GM21786 (cell line): Measurements from ENCODE around the gene PYM1.
"Not testable (repeated sequence)": the region's sequence is repeated elsewhere in the genome, so short reads cannot be mapped to it uniquely, and the experiment has no call there.

Source experiments
- ATAC-seq: cut with Tn5 transposase; IDR thresholded peaks from one replicate; pipeline ENCODE4 v1.9.1; 2021; ENCODE audit not compliant: unreplicated experiment

The PYM1 gene

DNA sequence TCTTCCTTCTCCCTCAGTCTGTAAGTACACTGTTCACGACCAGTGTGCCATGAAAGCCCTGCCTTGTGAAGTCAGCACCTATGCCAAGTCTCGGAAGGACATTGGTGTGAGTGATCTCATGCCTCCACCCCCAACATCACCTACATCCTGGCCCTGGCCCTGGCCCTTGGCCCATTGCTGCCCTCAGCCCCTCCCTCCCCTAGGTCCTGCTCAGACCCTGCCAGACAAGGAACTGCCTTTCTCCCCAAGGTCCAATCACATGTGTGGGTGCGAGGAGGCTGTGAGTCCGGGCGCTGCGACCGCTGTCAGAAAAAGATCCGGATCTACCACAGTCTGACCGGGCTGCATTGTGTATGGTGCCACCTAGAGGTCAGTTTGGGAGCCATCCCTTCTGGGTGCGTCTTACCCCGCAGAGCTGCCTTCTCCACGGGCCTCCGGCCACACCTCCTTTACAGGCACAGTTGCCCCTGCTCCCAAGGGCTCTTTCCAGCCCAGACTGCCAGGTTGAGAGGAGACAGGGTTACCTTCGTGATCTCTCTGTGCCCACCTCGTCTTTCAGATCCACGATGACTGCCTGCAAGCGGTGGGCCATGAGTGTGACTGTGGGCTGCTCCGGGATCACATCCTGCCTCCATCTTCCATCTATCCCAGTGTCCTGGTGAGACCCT is 12.5 kb upstream of the PYM1 start:
- peak; percentile 93 for ATAC-seq

DNA sequence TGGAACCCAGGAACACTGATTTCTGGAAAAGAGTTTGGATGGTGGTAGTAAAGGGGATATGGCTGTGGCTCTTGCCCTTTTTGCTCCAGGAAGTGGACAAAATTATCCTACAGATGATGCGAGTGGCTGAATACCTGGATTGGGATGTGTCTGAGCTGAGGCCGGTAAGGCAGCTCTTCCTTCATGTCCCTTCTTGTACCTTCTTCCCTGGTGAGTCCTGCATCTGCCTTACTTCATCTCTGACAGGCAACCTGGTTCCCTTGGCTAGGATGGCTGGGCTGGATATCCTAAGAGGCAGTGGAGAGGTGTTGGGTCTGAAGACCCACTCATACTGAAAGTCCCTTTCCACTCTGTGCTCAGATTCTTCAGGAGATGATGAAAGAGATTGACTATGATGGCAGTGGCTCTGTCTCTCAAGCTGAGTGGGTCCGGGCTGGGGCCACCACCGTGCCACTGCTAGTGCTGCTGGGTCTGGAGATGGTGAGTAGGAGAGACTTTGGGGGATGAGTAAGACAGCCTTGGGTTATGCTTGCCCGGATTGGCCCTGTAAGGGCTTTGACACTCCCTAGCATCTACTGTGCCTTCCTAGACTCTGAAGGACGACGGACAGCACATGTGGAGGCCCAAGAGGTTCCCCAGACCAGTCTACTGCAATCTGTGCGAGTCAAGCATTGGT is 11.3 kb upstream of the PYM1 start:
- ATAC-seq: no peak

DNA sequence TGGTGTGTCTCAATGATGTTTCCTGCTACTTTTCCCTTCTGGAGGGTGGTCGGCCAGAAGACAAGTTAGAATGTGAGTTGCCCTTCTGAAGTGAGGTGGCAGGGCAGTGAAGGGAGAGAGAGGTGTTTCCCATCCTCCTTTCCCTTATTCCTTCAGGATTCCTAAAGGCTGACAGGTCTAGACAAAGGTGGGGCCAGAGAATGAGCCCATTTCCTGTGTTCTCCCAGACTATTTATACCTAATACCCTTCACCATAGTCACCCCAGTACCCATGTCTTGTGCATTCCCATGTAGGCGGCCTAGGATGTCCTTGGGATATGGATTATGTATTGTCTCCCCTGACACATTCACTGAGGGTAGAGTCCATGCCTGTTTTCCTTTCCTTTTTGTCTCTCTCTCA is 10.3 kb upstream of the PYM1 start:
- ATAC-seq: no peak

DNA sequence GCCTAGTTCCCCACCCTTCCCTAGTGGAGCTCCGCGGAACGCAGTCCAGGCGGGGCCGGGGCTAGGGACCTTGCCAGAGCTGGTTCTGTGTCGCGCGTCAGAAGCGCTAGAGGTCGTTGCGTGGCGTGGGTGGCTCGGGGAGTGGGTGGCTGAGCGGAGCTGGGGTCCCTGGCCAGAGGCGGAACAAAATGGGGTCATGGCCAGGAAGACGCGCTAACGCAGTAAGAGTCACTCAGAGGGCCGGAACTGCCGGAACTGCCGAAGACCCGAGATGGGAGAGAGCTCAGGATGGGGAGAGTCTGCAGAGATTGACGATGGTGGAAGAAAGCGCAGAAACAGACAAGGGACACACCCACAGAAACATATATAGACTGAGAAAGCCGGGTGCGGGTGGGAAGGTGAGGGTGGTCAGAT is 8.1 kb upstream of the PYM1 start:
- no peak for ATAC-seq

DNA sequence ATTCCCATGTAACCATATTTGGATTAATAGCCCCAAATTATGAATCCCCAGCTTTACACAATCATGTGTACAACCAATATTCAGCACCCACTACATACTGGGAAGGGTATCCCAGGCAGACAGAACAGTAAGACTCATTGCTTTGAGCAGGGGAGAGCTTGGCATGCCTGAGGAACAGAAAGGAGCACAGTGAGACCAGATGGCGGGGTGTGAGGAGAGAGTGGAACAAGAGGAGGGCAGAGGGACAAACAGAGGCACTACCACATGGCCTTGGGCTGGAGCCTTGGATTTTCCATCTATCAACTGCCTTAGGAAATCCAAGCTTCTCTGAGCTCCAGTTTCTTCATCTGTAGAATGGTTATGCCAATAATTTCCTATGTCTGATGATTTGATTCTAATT is 7.1 kb upstream of the PYM1 start:
- no peak for ATAC-seq

DNA sequence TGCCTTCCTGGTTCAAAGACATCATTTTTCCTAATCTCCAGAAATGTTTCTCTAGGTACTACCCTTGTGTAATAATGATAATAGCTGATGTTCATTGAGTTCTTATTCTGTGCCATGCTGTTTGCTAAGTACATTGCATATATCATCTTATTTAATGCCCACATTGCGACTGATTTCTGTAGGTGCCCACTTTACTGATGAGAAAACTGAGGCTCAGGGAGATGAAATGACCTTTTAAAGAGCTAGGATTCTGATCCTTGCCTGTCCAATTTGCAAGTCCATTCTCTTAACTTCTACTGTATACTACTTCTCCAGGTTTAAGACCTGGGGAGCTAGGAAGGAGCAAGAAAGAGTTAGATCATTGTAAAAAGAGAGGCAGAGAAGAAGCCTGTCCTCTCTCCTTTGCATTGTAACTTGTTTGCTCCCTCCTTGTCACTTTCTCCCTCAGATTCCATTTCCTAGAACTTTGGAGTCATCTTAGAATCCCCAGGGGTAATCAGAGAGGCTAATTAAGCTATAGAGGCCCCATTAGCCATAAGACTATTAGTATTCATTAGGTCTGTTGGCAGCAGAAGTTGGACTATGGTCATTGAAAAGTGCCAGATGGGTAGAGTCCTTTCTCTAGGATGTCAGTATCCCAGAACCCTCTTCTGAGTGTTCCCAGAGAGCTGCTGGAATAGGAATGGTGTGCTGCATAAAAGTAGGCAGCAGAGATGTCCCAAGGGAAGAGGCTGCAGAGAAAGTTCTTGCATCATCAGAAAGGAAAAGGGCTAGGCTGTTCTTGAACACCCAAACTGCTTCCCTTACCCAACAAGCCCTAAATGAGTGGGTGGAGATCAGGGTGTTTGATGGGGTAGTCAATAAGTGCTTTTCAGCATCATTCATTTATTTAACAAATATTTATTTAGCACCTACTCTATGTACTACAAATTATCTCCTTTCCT is 6.4 kb upstream of the PYM1 start:
- no peak for ATAC-seq

DNA sequence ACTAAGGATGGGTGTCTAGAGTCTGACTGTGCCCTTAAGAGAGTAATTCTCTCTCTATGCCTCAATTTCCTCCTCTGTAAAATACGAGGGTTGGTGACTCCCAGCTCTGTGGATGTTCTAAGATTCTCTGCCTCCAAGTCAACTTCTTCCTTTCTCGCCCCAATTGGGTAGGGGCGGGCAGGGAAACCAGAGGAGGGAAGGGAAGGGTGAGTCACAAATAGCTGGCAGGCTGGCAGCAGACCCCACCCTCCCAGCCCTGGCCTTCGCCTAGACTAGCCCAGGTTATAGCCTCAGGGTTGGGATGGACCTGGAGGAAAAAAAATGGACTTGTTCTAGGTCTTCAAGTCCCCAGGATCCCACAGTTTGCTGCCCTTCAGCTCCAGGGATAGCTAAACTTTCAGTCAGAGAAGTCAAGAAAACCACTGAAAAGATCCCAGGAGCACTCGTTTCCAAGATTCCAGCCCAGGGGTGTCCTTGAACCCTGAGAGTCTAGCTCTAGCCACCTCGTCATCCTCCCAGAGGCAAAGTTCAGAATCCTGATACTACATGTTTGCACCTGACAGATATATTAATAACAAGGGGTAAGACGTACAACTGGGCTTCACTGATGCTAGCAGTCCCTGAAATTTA is 5.6 kb upstream of the PYM1 start:
- no peak for ATAC-seq

DNA sequence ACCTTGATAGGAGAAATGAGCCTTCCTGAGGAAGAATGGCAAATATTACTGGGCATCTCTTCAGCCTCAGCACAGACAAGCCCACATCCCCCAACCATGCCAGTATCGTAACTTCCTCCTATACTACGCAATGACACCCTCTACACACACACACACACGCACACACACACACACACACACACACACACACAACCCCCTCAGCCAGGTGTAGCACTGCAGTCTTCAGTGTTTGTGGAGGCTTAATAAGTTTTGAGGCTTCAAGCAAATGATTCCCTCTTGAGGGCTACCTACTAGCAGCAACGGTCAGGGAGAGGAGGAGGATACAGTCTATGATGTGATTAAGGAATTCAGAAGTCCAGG is 4.8 kb upstream of the PYM1 start:
- ATAC-seq: no peak

DNA sequence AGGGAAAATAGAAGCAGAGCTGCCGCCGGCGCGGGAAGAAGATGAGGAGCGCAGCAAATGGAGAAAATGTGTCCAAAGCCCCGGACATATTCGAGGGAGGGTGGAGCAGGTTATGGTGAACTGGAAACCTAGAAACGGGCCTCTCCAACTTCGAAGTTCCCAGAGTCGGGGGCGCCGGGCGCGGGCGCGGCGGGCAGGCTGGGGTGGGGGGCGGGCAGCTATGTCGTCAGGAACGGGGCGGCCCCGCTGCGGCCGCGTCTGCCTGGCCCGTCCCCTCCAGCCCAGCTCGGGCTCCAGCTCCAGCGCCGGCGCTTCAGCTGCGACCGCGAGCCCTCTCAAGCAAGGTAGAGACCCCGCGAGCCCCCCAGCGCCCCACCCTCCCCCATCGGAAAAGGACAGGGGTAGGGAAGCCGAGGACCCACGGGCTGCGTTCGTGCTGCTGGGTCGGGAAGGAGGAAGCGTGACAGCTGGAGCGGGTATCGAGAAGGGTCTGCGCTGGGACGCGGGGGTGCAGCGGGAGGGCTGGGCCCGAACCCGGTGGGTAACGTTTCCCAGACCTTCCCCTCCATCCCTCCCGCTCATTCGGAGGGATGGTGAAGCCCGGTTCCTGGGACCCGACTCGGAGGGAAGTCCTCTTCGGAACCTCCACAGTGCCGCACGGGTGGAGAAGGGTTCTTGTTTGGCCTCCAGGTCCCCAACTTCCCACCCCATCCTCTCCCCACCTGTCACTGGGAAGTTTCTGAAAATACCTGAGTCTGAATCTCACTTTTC is 4.3 kb upstream of the PYM1 start:
- ATAC-seq: no peak

DNA sequence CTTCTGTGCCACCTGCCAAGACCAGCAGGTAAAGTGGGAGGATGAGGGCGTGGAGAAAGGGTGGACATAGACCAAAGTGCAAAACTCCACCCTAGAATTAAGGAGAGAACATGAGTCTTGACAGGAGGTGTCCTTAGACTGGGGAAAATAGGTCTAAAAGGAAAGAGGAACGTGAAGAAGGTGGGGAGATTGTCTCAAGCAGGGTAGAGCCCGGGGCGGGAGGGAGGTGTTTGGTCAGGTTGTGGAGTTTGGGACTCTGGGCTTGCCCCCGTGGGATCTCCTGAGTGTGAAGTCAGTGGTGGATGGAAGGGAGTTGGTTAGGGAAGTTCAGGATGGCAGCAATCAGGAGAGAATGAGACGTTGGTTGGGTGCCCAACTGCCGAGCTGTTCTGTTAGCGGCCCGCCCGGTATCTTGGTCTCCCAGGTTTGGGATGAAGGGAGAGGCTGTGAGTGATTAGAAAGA is 3.7 kb upstream of the PYM1 start:
- ATAC-seq: no peak

DNA sequence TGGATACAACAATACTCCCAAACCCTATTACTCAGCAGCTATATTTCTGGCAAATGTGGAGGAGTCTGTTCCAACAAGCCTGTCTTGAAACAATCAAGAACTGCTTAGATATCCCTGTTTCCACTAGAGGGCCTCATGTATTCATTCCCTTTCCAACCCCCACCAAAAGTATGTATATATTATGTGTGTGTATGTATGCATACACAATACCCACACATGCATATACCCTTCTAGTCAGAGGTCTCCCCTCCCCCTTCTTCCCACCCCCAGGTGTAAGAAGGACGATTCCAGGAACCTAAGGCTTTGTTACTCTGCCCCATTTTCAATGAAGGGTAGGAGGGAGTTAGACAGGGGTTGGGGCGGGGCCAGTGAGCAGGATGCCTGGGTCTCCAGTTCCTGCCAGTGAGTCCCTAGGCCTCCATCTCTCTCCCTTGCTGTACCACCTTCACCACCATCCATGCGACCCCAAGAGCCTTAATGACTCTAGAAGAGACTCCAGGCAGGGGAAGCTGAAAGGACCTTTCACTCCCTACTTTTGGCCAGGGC is 3.1 kb upstream of the PYM1 start, which contains the start of gene DGKA:
TSS of gene DGKA (plus strand) at position 392 of the 546 bp plus-strand sequence. CDS start 5,342 bp downstream, outside the sequence.
- no peak for ATAC-seq

DNA sequence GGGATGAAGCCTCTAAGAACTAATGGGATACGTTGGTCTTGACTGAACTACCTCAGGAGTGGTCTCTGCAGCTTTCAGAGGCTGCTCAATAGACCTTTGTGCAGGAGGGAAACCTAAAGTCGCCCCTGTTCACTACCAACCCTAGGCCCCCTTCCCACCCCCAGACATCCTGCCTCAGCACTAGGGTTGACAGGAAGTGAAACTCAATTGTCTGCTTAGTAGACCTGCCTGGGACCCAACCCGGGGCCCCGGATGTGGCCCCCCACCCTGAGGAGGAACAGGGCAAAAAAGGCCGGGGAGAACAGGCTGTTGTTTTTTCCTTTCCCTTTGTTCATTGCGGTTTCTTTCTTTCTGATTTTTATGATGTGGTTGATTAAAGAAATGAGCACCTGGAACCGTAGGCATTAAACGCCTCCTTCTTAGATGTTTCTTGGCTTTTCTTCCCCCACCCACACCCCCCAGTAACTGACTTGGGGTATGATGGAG is 1.7 kb upstream of the PYM1 start:
- ATAC-seq: peak; percentile 33

DNA sequence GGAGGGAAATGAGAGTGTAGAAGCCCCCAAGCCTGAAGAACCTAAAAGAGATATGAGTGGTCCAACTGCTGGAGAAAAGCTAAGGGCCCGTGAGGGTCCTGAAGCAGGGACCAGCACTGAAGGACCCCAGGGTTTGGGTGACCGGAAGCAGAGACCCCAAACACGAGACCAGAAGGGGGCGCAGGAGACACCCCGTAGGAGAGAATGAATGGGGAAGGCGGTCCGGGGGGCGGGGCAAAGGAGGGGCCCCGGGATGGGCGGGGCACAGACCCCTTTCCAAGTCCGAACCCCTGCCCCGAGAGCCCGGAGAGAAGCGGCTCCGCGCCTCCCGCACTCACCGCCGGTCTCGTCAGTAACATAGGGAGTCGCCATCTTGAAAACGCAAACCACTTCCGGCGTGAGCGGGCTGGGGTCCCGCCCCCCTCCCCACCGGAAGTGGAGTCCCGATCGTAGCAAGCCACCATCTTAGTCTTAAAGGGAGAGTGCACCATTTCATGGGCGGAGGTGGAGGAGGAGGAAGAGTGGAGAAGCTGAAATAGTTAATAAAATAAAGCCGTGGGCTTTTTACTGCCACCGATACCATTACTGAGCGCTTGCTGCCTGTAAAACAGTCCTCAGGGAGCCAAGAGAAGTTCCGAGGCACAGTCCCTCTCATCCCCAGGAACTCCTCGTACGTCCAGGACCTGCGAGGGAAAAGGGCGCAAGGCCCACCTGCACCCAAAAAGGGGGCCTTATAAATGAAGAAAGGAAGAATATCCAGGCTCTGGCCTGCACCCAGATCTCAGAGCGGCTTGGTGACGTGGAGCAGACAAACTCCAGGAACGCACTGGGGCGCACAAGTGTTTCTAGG is 731 bp downstream of the PYM1 start:
- ATAC-seq: peak; percentile 40

DNA sequence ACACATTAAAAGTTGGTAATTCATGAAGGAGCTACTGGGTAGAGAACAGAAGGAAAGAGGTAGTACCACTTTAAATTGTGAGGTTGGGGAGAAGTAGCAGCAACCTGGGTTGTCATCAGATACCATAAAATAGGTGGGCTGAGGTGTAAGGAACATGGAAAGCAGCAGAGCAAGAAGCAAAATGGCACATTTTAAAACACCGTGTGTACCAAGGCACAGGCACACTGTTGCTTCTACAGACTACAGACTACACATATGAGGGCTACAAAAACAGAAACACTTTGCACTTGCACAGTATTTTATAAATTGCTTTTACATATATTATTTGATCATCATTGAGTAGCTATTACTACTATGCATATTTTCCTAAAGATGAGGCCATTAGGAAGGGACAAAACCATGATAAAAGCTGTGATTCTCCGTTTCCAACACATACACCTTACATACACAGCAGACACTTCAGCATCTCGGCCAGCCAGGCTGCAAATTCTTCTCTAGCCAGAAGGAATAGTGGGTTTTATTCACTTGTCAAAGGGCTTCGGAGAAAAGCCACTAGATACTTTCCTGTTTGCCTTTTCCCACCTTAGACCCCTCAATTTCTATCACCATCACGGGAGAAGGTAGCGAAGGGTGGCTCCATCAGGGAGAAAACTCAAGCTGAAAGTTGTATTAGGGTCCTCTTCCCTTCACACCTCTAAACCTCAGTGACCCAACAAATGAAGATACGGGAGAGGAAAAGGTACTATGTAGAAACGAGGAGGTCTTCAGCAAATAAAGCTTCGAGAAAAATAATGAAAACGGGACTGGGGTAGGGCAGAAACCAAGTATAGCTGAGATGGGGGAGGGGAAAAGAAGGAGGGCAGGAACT is 1.6 kb downstream of the PYM1 start:
- ATAC-seq: peak; percentile 1

DNA sequence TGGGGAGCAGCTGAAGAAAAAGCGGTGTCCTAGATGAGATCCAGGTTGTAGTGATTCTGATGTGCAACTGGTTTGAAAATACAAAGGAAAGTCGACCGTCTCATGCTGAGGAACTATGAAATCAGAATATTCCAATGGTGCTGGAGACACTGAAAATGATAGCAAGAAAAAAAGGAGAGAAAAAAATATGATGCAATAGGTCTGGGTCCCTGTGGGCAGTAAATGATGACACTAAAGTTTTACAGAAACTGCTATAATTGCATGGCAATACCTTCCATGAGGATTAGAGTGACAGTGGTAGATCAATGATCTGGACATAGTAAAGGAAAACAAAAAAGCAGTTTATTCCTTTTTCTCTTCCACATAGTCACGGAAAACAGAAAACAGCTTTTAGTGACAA is 2.3 kb downstream of the PYM1 start:
- ATAC-seq: no peak

DNA sequence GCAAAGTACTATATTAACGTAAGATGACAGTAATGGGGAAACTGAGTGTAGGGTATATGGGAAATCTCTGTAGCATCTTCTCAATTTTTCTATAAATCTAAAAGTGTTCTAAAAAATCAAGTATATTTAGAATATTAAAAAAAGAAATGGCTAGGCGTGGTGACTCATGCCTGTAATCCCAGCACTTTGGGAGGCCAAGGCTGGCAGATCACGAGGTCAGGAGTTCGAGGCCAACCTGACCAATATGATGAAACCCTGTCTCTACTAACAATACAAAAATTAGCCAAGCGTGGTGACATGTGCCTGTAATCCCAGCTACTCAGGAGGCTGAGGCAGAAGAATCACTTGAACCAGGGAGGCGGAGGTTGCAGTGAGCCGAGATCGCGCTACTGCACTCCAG is 4.0 kb downstream of the PYM1 start:
- ATAC-seq: not testable (repeated sequence)

DNA sequence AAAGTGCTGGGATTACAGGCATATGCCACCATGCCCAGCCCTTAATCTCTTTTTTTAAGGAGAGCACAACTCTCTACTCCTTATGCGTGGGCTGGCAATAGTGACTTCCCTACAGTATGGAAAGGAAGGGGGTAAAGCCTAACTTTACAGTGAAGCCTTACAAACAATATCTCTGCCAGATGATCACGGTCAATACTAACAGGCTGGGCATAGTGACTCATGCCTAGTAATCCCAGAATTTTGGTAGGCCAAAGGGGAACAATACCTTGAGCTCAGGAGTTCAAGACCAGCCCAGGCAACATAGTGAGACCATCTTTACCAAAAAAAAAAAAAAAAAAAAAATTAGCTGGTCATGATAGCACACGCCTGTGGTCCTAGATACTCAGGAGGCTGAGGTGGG is 5.6 kb downstream of the PYM1 start:
- ATAC-seq: no peak

DNA sequence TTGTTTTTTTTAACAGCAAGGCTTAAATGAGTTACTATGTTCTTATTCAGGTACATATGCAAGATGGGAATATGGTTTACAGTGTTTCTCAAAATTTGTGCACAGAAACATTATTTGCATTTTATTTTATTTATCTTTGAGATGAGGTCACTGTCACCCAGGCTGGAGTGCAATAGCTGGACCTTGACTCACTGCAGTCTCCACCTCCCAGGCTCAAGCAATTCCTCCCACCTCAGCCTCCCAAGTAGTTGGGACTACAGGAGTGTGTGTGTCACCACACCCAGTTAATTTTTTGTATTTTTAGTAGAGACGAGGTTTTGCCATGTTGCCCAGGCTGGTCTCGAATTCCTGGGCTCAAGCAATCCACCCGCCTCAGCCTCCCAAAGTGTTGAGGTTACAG is 8.7 kb downstream of the PYM1 start:
- not testable (repeated sequence) for ATAC-seq
